HG03175 (cell line): ENCODE data around the gene ACSS2.

Experiments
- ATAC-seq: cut with Tn5 transposase; IDR thresholded peaks from one replicate; pipeline ENCODE4 v1.9.1; 2021; ENCODE audit warnings: mild to moderate bottlenecking, moderate library complexity; ENCODE audit not compliant: unreplicated experiment

ACSS2 gene

DNA sequence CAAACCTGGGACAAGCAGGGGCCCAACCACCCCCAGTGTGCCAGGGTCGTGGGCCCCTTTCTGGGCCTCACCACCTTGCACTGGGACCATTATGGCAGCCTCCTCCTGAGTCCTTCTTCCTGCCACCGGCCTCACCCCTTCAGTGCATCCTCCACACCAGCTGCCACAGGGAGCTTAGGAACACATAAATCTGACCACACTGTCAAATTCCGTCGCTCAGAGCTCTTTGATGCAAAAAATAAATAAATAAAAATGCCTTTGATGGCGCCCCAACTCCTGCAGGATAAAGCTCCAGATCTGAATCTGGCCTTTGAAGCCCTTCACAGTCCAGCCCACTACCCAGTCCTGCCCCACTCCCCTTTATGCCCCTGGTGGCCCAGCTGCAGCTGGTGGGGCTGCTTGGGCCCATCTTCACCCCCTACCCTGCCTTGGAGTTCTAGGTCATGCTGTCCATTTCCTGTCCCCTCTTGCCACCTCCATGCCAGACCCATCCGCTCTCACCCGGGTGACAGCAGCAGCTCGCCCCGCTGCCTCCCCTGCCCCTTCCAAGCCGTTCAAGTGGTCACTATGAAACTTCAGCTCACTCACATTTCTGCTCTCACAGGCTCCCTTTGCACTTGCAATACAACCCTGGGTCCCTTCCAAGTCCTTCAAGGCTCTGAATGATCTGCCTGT lies 95.3 kb downstream of the ACSS2 start:
- no peak for ATAC-seq

DNA sequence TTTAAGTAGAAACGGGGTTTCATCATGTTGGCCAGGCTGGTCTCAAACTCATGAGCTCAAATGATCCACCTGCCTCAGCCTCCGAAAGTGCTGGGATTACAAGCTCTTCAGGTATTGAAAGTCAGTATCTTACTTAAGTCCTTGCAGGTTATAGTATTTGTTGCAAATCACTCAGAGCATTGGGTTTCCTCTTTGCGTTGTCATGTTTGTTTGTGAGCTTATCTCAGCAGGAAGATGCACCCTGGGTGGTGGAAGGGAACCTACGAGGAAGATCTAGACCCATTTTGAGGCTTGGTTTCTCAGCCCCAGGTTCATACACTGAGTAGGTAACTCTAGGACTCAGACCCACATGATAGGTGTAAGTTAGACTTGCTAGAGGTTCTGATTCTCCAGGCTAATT lies 97.8 kb downstream of the ACSS2 start:
- ATAC-seq, result no peak

DNA sequence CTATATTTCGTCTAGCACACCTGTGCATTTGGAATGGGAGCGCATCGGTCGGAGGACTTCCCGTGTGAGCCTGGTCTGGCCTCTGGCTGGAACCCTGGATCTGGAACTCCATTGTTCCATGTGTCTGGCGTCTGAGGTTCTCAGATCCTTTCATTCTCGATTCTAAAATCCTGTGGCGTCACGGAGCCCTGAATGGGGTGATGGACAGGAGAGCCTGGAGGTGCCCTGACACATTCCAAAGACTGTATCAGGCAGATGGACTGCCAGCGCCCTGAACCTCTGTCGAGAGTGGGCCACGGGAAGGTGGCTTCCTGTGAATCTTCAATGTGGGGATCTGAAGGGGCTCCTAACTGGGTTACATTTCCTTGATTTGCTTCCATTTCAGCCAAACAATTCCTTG lies 99.9 kb downstream of the ACSS2 start:
- no peak for ATAC-seq
